Uterus (tissue), 2 donors: ENCODE results near the gene MED4.

Experiments
- POLR2A ChIP-seq, 2 donors: fragments of 450-650 bp; IDR thresholded peaks; one replicate each; pipeline ENCODE4 v1.6.1; 2016; ENCODE audit warnings: antibody characterized with exemption in 2 of 2, mild to moderate bottlenecking in 1 of 2, moderate library complexity in 1 of 2
- TF ChIP-seq, protein P1 (sequence below), 4 experiments: fragments of 200-600 bp in 2 of 4; fragments of 450-650 bp in 2 of 4; sonication (generic) in 2 of 4; IDR thresholded peaks; one replicate each; pipeline ENCODE4 v1.5.1; 2016 to 2019; ENCODE audit warnings: antibody characterized with exemption in 4 of 4, mild to moderate bottlenecking in 2 of 4, moderate library complexity in 1 of 4

DNA sequence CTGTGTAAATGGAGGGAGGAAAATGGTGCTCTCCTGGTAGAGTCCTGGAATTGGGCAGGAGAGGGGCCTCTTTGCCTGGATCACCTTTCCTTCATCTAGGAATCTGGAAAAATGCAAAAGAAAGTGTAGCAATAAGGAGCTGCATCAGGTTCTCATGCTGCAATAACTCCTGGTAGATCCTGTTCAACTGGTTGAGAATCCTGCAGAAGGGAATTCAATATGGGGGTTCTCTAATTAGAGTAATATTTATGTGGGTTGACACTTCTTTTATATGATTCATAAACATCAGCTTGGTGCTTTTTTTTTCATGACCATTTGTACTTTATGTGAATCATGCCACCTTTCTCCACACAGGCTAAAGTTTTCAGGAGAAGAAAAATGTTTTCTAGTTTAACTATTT, 66.8 kb downstream of the MED4 start:
- TF ChIP-seq, protein P1, sequence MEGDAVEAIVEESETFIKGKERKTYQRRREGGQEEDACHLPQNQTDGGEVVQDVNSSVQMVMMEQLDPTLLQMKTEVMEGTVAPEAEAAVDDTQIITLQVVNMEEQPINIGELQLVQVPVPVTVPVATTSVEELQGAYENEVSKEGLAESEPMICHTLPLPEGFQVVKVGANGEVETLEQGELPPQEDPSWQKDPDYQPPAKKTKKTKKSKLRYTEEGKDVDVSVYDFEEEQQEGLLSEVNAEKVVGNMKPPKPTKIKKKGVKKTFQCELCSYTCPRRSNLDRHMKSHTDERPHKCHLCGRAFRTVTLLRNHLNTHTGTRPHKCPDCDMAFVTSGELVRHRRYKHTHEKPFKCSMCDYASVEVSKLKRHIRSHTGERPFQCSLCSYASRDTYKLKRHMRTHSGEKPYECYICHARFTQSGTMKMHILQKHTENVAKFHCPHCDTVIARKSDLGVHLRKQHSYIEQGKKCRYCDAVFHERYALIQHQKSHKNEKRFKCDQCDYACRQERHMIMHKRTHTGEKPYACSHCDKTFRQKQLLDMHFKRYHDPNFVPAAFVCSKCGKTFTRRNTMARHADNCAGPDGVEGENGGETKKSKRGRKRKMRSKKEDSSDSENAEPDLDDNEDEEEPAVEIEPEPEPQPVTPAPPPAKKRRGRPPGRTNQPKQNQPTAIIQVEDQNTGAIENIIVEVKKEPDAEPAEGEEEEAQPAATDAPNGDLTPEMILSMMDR (IDR thresholded peaks at IDR 0.05): no peak
- no peak for TF ChIP-seq POLR2A (IDR thresholded peaks at IDR 0.05)
